Neural cell (in vitro differentiated cells): Measurements from ENCODE around the gene C2CD2. TPM values are rescaled to one million over a fixed set of nuclear protein-coding genes. Genes with fewer than 3 reads are reported as not detected.

Experiments used
- H2AFZ ChIP-seq: fragments of 200-600, 300-800 bp; sonication (generic), shearing (Covaris generic); 2 replicates; pipeline ENCODE4 v1.6.0; 2014; ENCODE audit warnings: low read depth, mild to moderate bottlenecking, antibody characterized with exemption, low read length, moderate library complexity
- H3F3A ChIP-seq: fragments of 200-600 bp; shearing (Covaris generic); 2 replicates; pipeline ENCODE4 v1.6.1; 2016; ENCODE audit warnings: mild to moderate bottlenecking, moderate library complexity, mixed read lengths, antibody characterized with exemption, low read length; ENCODE audit not compliant: insufficient read depth, poor library complexity, severe bottlenecking
- H3K27ac ChIP-seq: fragments of 200-600, 300-800 bp; sonication (generic), shearing (Covaris generic); 2 replicates; pipeline ENCODE4 v1.5.1; 2014; ENCODE audit warnings: mild to moderate bottlenecking, low read length, moderate library complexity
- H3K27me3 ChIP-seq: fragments of 300-800, 200-600 bp; sonication (generic), shearing (Covaris generic); 2 replicates; pipeline ENCODE4 v1.6.0; 2014; ENCODE audit warnings: mild to moderate bottlenecking, low read depth, low read length, moderate library complexity; ENCODE audit not compliant: insufficient read depth
- H3K36me3 ChIP-seq: fragments of 300-800, 200-600 bp; sonication (generic), shearing (Covaris generic); 2 replicates; pipeline ENCODE4 v1.5.1; 2014; ENCODE audit warnings: mild to moderate bottlenecking, antibody characterized with exemption, low read length, moderate library complexity; ENCODE audit not compliant: insufficient read depth
- H3K4me2 ChIP-seq: fragments of 300-800, 200-600 bp; sonication (generic), shearing (Covaris generic); 2 replicates; pipeline ENCODE4 v1.6.0; 2014; ENCODE audit warnings: mild to moderate bottlenecking, low read length
- H3K4me3 ChIP-seq: fragments of 300-800, 200-600 bp; sonication (generic), shearing (Covaris generic); 2 replicates; pipeline ENCODE4 v1.5.1; 2014; ENCODE audit warnings: mild to moderate bottlenecking, low read length, moderate library complexity
- H3K79me2 ChIP-seq: fragments of 200-600 bp; shearing (Covaris generic); replicated peaks from 2 replicates; pipeline ENCODE4 v1.6.0; 2014; ENCODE audit warnings: mild to moderate bottlenecking, low read length, moderate library complexity; ENCODE audit not compliant: insufficient read depth
- H3K9ac ChIP-seq: fragments of 300-800, 200-600 bp; sonication (generic), shearing (Covaris generic); 2 replicates; pipeline ENCODE4 v1.6.1; 2016; ENCODE audit warnings: mild to moderate bottlenecking, low read length, mixed read lengths
- H3K9me2 ChIP-seq: fragments of 200-600 bp; shearing (Covaris generic); 2 replicates; pipeline ENCODE4 v1.6.1; 2016; ENCODE audit warnings: mild to moderate bottlenecking, low read length, mixed read lengths; ENCODE audit not compliant: insufficient read depth
- H3K9me3 ChIP-seq: fragments of 200-600, 300-800 bp; sonication (generic), shearing (Covaris generic); 2 replicates; pipeline ENCODE4 v1.6.1; 2016; ENCODE audit warnings: mild to moderate bottlenecking, mixed run types, low read length, moderate library complexity, mixed read lengths
- H4K20me1 ChIP-seq: fragments of 200-600 bp; shearing (Covaris generic); 2 replicates; pipeline ENCODE4 v1.6.1; 2016; ENCODE audit warnings: mild to moderate bottlenecking, mixed run types; ENCODE audit not compliant: insufficient read depth
- EP300 ChIP-seq: fragments of 450-650 bp; conservative IDR thresholded peaks from 2 replicates; pipeline ENCODE4 v1.6.1; 2014; ENCODE audit warnings: antibody characterized with exemption, mild to moderate bottlenecking, moderate library complexity; ENCODE audit not compliant: poor library complexity, severe bottlenecking
- EZH2 ChIP-seq: fragments of 200-600, 300-800 bp; shearing (Covaris generic), sonication (generic); IDR thresholded peaks from 2 replicates; pipeline ENCODE4 v1.6.1; 2014; ENCODE audit warnings: antibody characterized with exemption, low read length, borderline replicate concordance, mild to moderate bottlenecking; ENCODE audit not compliant: insufficient read depth, poor library complexity, severe bottlenecking
- MXI1 ChIP-seq: fragments of 450-650 bp; conservative IDR thresholded peaks from 2 replicates; pipeline ENCODE4 v1.6.1; 2014; ENCODE audit warnings: antibody characterized with exemption, mild to moderate bottlenecking; ENCODE audit not compliant: poor library complexity, severe bottlenecking
- POLR2AphosphoS5 ChIP-seq: IDR thresholded peaks from 2 replicates; pipeline ENCODE4 v1.6.1; 2012
- RAD21 ChIP-seq: fragments of 450-650 bp; conservative IDR thresholded peaks from 2 replicates; pipeline ENCODE4 v1.6.1; 2014; ENCODE audit warnings: antibody characterized with exemption, mild to moderate bottlenecking, moderate library complexity
- SMC3 ChIP-seq: fragments of 450-650 bp; conservative IDR thresholded peaks from 2 replicates; pipeline ENCODE4 v1.6.1; 2014; ENCODE audit warnings: antibody characterized with exemption, mild to moderate bottlenecking, moderate library complexity; ENCODE audit not compliant: poor library complexity
- TAF1 ChIP-seq: IDR thresholded peaks from 2 replicates; pipeline ENCODE4 v1.6.1; 2012; ENCODE audit warnings: low read depth
- polyA plus RNA-seq: library from polyadenylated mRNA; depleted of rRNA; stranded (reverse); fragments of >200 nt; gene quantifications from 2 replicates; pipeline ENCODE4 v1.2.3, GENCODE V29; 2014
- TF ChIP-seq, protein P1 (sequence below): IDR thresholded peaks from 2 replicates; pipeline ENCODE4 v1.6.1; 2012; ENCODE audit warnings: borderline replicate concordance
- TF ChIP-seq, protein P2 (sequence below): fragments of 450-650 bp; IDR thresholded peaks from 2 replicates; pipeline ENCODE4 v1.5.1; 2014; ENCODE audit warnings: antibody characterized with exemption, mild to moderate bottlenecking, moderate library complexity; ENCODE audit not compliant: poor library complexity, severe bottlenecking

Gene C2CD2
- polyA plus RNA-seq, 1 donor from 2014 or later, result 0.88 TPM

DNA sequence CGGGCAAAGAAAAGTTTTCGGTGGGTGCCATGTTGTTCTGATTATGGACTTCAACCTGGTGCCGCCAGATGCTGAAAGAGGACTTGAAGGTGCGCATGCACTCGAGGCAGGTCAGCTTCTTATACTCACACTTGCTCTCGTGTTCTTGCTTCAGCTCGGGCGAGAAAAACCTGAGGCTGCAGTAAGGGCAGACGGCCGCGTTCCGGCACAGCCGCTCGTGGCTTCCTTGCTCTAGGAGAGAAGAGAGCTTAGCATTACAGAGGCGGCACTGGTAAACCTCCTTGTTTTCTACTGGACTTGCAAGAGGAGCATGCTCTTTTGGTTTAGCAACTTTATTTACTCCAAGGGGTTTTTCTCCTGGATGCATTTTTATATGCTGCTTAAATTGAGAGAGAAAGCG is 37.8 kb upstream of the C2CD2 start:
- no peaks in the 10 kb centered on the region for H3K27me3 ChIP-seq
- TF ChIP-seq, protein P1, sequence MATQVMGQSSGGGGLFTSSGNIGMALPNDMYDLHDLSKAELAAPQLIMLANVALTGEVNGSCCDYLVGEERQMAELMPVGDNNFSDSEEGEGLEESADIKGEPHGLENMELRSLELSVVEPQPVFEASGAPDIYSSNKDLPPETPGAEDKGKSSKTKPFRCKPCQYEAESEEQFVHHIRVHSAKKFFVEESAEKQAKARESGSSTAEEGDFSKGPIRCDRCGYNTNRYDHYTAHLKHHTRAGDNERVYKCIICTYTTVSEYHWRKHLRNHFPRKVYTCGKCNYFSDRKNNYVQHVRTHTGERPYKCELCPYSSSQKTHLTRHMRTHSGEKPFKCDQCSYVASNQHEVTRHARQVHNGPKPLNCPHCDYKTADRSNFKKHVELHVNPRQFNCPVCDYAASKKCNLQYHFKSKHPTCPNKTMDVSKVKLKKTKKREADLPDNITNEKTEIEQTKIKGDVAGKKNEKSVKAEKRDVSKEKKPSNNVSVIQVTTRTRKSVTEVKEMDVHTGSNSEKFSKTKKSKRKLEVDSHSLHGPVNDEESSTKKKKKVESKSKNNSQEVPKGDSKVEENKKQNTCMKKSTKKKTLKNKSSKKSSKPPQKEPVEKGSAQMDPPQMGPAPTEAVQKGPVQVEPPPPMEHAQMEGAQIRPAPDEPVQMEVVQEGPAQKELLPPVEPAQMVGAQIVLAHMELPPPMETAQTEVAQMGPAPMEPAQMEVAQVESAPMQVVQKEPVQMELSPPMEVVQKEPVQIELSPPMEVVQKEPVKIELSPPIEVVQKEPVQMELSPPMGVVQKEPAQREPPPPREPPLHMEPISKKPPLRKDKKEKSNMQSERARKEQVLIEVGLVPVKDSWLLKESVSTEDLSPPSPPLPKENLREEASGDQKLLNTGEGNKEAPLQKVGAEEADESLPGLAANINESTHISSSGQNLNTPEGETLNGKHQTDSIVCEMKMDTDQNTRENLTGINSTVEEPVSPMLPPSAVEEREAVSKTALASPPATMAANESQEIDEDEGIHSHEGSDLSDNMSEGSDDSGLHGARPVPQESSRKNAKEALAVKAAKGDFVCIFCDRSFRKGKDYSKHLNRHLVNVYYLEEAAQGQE, result no peak
- no peaks in the 10 kb centered on the region for H3F3A ChIP-seq
- H3K4me2 ChIP-seq, result no peak overlapping the region
- peaks cover 5% of the 10 kb centered on the region for H3K9me3 ChIP-seq
- H4K20me1 ChIP-seq, result no peaks in the 10 kb centered on the region
- no peak overlapping the region for H3K9ac ChIP-seq
- H3K27ac ChIP-seq, result no peak overlapping the region
- no peak overlapping the region for H3K4me3 ChIP-seq
- H3K9me2 ChIP-seq, result no peaks in the 10 kb centered on the region
- no peak overlapping the region for H2AFZ ChIP-seq
- H3K79me2 ChIP-seq, result no peaks in the 10 kb centered on the region
- peaks cover 3% of the 10 kb centered on the region for H3K36me3 ChIP-seq

DNA sequence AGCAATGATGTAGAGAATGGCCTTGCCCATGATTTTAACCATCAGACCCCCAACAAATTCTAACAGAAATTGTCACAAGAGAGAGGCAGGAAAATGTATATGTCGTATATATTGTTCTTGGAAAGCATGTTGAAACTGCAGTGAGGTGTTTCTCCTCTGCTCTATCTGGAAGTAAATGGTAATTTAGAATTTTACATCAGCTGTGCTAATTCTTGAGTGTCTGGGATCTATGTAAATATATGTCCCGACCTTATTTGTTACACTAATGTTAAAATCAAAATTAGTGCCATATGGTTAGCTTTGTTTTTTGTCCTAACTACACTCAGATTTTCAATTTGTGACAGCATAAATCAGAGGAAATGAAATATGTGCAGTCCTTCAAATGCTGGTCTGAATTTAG is 35.9 kb upstream of the C2CD2 start:
- no peaks in the 10 kb centered on the region for H3K79me2 ChIP-seq

More for the DNA sequence above, 35.9 kb upstream of the C2CD2 start:
- H3K4me3 ChIP-seq, result no peak overlapping the region
- H3K9me3 ChIP-seq, result no peaks in the 10 kb centered on the region
- H4K20me1 ChIP-seq, result no peaks in the 10 kb centered on the region
- H3K9ac ChIP-seq, result no peak overlapping the region
- no peak overlapping the region for H3K4me2 ChIP-seq
- no peaks in the 10 kb centered on the region for H3K27me3 ChIP-seq
- TF ChIP-seq SMC3, result no peak
- TF ChIP-seq RAD21, result no peak
- no peak for TF ChIP-seq EP300
- no peak for TF ChIP-seq POLR2AphosphoS5
- TF ChIP-seq, protein P1, result no peak
- TF ChIP-seq, protein P2, sequence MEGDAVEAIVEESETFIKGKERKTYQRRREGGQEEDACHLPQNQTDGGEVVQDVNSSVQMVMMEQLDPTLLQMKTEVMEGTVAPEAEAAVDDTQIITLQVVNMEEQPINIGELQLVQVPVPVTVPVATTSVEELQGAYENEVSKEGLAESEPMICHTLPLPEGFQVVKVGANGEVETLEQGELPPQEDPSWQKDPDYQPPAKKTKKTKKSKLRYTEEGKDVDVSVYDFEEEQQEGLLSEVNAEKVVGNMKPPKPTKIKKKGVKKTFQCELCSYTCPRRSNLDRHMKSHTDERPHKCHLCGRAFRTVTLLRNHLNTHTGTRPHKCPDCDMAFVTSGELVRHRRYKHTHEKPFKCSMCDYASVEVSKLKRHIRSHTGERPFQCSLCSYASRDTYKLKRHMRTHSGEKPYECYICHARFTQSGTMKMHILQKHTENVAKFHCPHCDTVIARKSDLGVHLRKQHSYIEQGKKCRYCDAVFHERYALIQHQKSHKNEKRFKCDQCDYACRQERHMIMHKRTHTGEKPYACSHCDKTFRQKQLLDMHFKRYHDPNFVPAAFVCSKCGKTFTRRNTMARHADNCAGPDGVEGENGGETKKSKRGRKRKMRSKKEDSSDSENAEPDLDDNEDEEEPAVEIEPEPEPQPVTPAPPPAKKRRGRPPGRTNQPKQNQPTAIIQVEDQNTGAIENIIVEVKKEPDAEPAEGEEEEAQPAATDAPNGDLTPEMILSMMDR, result no peak
- no peak for TF ChIP-seq MXI1
- TF ChIP-seq EZH2, result no peak
- TF ChIP-seq TAF1, result no peak
- no peak overlapping the region for H2AFZ ChIP-seq
- peaks cover 3% of the 10 kb centered on the region for H3K36me3 ChIP-seq
- no peak overlapping the region for H3K27ac ChIP-seq
- H3F3A ChIP-seq, result no peaks in the 10 kb centered on the region
- no peaks in the 10 kb centered on the region for H3K9me2 ChIP-seq
